ENCODE results near the gene NPAS4. TPM values are rescaled to one million over a fixed set of nuclear protein-coding genes. Genes with fewer than 3 reads are reported as not detected.

The NPAS4 gene
- total and polyA plus RNA-seq, 5 donors from 2014 or later: not detected

DNA sequence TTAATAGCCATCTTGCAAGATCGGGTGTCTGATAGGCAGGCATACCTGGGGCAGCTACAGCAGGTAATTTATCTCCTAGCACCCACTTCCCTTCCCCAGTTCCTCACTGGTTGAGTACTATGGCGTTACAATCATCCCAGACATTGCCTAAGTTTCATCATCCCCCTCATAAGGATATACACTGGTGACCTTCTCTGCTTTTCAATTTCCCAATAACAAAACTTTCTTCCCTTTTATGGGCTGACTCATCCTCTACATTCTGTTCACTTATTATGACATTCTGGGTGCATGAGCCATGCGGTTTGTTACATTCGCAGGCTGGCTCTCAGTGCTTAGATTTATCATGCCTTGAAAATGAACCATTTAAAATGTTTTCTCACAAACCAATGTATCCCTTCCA is 22.8 kb downstream of the NPAS4 start:
- ATAC-seq (ENCODE audit: low read depth in 2 of 2) (no peak), DNase-seq (no peak)
- H3K4me1 Mint-ChIP-seq: peaks cover 0 to 6% (median 1%) of the 10 kb centered on the region in 4 donors
- Histone ChIP-seq H3K27ac (ENCODE audit: insufficient read depth, low read length, poor library complexity, severe bottlenecking) (no peak overlapping the region), H3K27me3 (ENCODE audit: control insufficient read depth, insufficient read depth, low read length) (no peaks in the 10 kb centered on the region), H3K9me3 (ENCODE audit: control insufficient read depth in 2 of 2, low read length in 2 of 2) (peaks cover 8 to 13% of the 10 kb centered on the region in 2 experiments), H3K4me1 (ENCODE audit: control insufficient read depth, insufficient read depth, low read length, poor library complexity, severe bottlenecking) (no peaks in the 10 kb centered on the region), H3K36me3 (ENCODE audit: control insufficient read depth, insufficient read depth, low read length) (no peaks in the 10 kb centered on the region), H3K4me3 (ENCODE audit: low read depth, low read length) (no peak overlapping the region)
- H3K27ac Mint-ChIP-seq: no peak overlapping the region
- H3K4me3 Mint-ChIP-seq: peak overlapping the region in 1 of 4 donors; percentile 61
- peaks cover 0 to 12% (median 4%) of the 10 kb centered on the region in 7 donors for H3K9me3 Mint-ChIP-seq
- peaks cover 3% of the 10 kb centered on the region for H3K36me3 Mint-ChIP-seq
- H3K27me3 Mint-ChIP-seq: peaks cover 13% of the 10 kb centered on the region

DNA sequence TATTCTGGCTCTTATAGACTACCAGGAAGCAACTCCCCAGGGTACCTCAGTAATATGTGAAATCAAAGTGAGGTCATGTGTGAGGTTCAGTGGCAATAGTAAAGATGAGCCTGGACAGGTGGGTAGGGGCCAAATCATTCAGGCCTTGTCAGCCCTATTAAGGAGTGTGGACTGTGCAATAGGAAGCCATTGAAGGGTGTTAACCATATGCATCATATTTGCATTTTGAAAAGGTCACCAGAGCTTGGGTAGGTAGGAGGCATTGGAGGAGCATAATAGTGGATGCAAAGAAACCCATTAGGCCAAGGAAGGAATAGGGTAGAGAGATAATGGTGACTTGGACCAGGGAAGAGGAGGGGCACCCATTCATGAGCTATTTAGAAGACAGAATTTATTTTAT is 26.2 kb downstream of the NPAS4 start:
- Histone ChIP-seq H3K27me3 (ENCODE audit: control insufficient read depth, insufficient read depth, low read length) (no peaks in the 10 kb centered on the region), H3K4me3 (ENCODE audit: low read depth, low read length) (no peak overlapping the region), H3K27ac (ENCODE audit: insufficient read depth, low read length, poor library complexity, severe bottlenecking) (no peak overlapping the region), H3K36me3 (ENCODE audit: control insufficient read depth, insufficient read depth, low read length) (no peaks in the 10 kb centered on the region), H3K9me3 (ENCODE audit: control insufficient read depth in 2 of 2, low read length in 2 of 2) (peaks cover 8 to 13% of the 10 kb centered on the region in 2 experiments), H3K4me1 (ENCODE audit: control insufficient read depth, insufficient read depth, low read length, poor library complexity, severe bottlenecking) (no peaks in the 10 kb centered on the region)
- Mint-ChIP-seq H3K27ac (peak overlapping the region in 1 of 3 donors; percentile 82), H3K4me3 (no peak overlapping the region), H3K27me3 (peaks cover 13% of the 10 kb centered on the region), H3K36me3 (peaks cover 4% of the 10 kb centered on the region), H3K9me3 (peaks cover 0 to 10% (median 4%) of the 10 kb centered on the region in 7 donors), H3K4me1 (peaks cover 0 to under 1% (median 0%) of the 10 kb centered on the region in 4 donors)
- ATAC-seq (ENCODE audit: low read depth in 2 of 2) (no peak), DNase-seq (no peak)

GRCh38 chr11:66448523-66448922 is 27.7 kb downstream of the NPAS4 start:
- Mint-ChIP-seq H3K27ac (no peak overlapping the region), H3K27me3 (peaks cover 13% of the 10 kb centered on the region), H3K9me3 (peaks cover 0 to 6% (median 4%) of the 10 kb centered on the region in 7 donors), H3K4me1 (peaks cover 0 to 2% (median 0%) of the 10 kb centered on the region in 4 donors), H3K4me3 (no peak overlapping the region), H3K36me3 (peaks cover 4% of the 10 kb centered on the region)
- Histone ChIP-seq H3K27me3 (ENCODE audit: control insufficient read depth, insufficient read depth, low read length) (no peaks in the 10 kb centered on the region), H3K27ac (ENCODE audit: insufficient read depth, low read length, poor library complexity, severe bottlenecking) (no peak overlapping the region), H3K4me1 (ENCODE audit: control insufficient read depth, insufficient read depth, low read length, poor library complexity, severe bottlenecking) (no peaks in the 10 kb centered on the region), H3K4me3 (ENCODE audit: low read depth, low read length) (no peak overlapping the region), H3K36me3 (ENCODE audit: control insufficient read depth, insufficient read depth, low read length) (no peaks in the 10 kb centered on the region), H3K9me3 (ENCODE audit: control insufficient read depth in 2 of 2, low read length in 2 of 2) (peaks cover 1 to 2% of the 10 kb centered on the region in 2 experiments)
- DNase-seq (no peak), ATAC-seq (ENCODE audit: low read depth in 2 of 2) (no peak)

GRCh38 chr11:66450560-66450959 is 29.7 kb downstream of the NPAS4 start:
- Histone ChIP-seq H3K36me3 (ENCODE audit: control insufficient read depth, insufficient read depth, low read length) (no peaks in the 10 kb centered on the region), H3K9me3 (ENCODE audit: control insufficient read depth in 2 of 2, low read length in 2 of 2) (no peaks in the 10 kb centered on the region), H3K4me1 (ENCODE audit: control insufficient read depth, insufficient read depth, low read length, poor library complexity, severe bottlenecking) (no peaks in the 10 kb centered on the region), H3K27ac (ENCODE audit: insufficient read depth, low read length, poor library complexity, severe bottlenecking) (no peak overlapping the region), H3K27me3 (ENCODE audit: control insufficient read depth, insufficient read depth, low read length) (no peaks in the 10 kb centered on the region), H3K4me3 (ENCODE audit: low read depth, low read length) (no peak overlapping the region)
- peaks cover 4% of the 10 kb centered on the region for H3K36me3 Mint-ChIP-seq
- H3K4me3 Mint-ChIP-seq: no peak overlapping the region
- H3K27me3 Mint-ChIP-seq: peaks cover 15% of the 10 kb centered on the region
- H3K9me3 Mint-ChIP-seq: peaks cover 0 to 2% (median 0%) of the 10 kb centered on the region in 7 donors
- ATAC-seq (ENCODE audit: low read depth in 2 of 2) (no peak), DNase-seq (no peak)
- H3K4me1 Mint-ChIP-seq: peaks cover 0 to 19% (median 8%) of the 10 kb centered on the region in 4 donors
- no peak overlapping the region for H3K27ac Mint-ChIP-seq

- H3K9me3 Mint-ChIP-seq: peaks cover 0 to 2% (median 0%) of the 10 kb centered on the region in 7 donors
- no peaks in the 10 kb centered on the region for H3K4me1 ChIP-seq (ENCODE audit: control insufficient read depth, insufficient read depth, low read length, poor library complexity, severe bottlenecking)
- H3K4me1 Mint-ChIP-seq: peaks cover 0 to 19% (median 8%) of the 10 kb centered on the region in 4 donors
- H3K4me3 Mint-ChIP-seq: no peak overlapping the region
- peaks cover 4% of the 10 kb centered on the region for H3K36me3 Mint-ChIP-seq
- H3K27me3 ChIP-seq (ENCODE audit: control insufficient read depth, insufficient read depth, low read length): no peaks in the 10 kb centered on the region
- no peaks in the 10 kb centered on the region for H3K36me3 ChIP-seq (ENCODE audit: control insufficient read depth, insufficient read depth, low read length)
- H3K4me3 ChIP-seq (ENCODE audit: low read depth, low read length): no peak overlapping the region
- H3K27ac ChIP-seq (ENCODE audit: insufficient read depth, low read length, poor library complexity, severe bottlenecking): no peak overlapping the region
- H3K27me3 Mint-ChIP-seq: peaks cover 10% of the 10 kb centered on the region
- H3K27ac Mint-ChIP-seq: no peak overlapping the region
- no peaks in the 10 kb centered on the region for H3K9me3 ChIP-seq (ENCODE audit: control insufficient read depth in 2 of 2, low read length in 2 of 2)
- DNase-seq (no peak), ATAC-seq (ENCODE audit: low read depth in 2 of 2) (no peak)
Measured at GRCh38 chr11:66451663-66452062, 30.8 kb downstream of the NPAS4 start.

DNA sequence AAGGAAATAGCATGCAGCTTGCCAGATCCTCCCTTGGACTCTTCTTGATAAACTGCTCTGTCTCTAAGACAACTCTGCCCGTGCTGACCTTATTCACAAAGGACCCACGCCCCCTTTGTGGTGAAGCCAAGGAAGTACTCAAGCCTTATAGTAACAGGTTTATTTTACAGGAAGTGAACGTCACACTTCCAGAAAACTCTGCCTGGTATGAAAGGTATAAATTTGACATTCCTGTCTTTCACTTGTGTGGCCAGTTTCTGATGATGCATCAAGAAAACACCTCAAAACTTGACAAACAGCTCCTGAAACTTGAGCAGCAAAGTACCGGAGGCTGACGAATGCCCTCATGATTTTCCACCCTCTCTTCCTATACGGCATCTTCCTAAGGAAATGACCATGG is 33.4 kb downstream of the NPAS4 start:
- H3K4me1 Mint-ChIP-seq: peaks cover 0 to 19% (median 8%) of the 10 kb centered on the region in 4 donors
- H3K4me1 ChIP-seq (ENCODE audit: control insufficient read depth, insufficient read depth, low read length, poor library complexity, severe bottlenecking): no peaks in the 10 kb centered on the region
- peaks cover 4% of the 10 kb centered on the region for H3K36me3 Mint-ChIP-seq
- no peak overlapping the region for H3K27ac ChIP-seq (ENCODE audit: insufficient read depth, low read length, poor library complexity, severe bottlenecking)
- no peaks in the 10 kb centered on the region for H3K9me3 Mint-ChIP-seq
- H3K27me3 ChIP-seq (ENCODE audit: control insufficient read depth, insufficient read depth, low read length): no peaks in the 10 kb centered on the region
- no peak for ATAC-seq (ENCODE audit: low read depth in 2 of 2)
- no peaks in the 10 kb centered on the region for H3K36me3 ChIP-seq (ENCODE audit: control insufficient read depth, insufficient read depth, low read length)
- H3K27me3 Mint-ChIP-seq: peaks cover 10% of the 10 kb centered on the region
- no peak overlapping the region for H3K4me3 Mint-ChIP-seq
- no peak overlapping the region for H3K4me3 ChIP-seq (ENCODE audit: low read depth, low read length)
- DNase-seq: peak in 1 of 3 donors; percentile 38
- H3K27ac Mint-ChIP-seq: no peak overlapping the region
- no peaks in the 10 kb centered on the region for H3K9me3 ChIP-seq (ENCODE audit: control insufficient read depth in 2 of 2, low read length in 2 of 2)

- ATAC-seq (ENCODE audit: low read depth in 2 of 2): no peak
- H3K9me3 Mint-ChIP-seq: peaks cover 0 to 2% (median 0%) of the 10 kb centered on the region in 7 donors
Measured at GRCh38 chr11:66454828-66455227, 34.0 kb downstream of the NPAS4 start.

DNA sequence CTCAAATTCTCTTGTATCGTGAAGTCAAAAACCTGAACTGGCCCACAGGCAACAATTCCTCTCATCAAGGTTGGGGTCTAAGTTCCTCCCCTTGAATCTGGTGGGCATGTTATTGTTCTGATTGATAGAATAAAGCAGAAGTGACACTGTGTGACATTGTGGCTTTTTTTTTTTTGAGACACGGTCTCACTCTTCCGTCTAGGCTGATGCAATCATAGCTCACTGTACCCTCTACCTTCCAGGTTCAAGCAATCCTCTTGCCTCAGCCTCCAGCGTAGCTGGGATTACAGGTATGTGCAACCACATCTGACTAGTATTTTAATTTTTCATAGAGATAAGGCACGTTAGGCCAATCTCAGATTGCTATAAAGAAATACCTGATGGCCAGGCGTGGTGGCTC is 37.0 kb downstream of the NPAS4 start:
- no peak overlapping the region for H3K4me3 Mint-ChIP-seq
- ATAC-seq (ENCODE audit: low read depth in 2 of 2) (no peak), DNase-seq (no peak)
- Histone ChIP-seq H3K9me3 (ENCODE audit: control insufficient read depth in 2 of 2, low read length in 2 of 2) (no peaks in the 10 kb centered on the region), H3K4me1 (ENCODE audit: control insufficient read depth, insufficient read depth, low read length, poor library complexity, severe bottlenecking) (no peaks in the 10 kb centered on the region), H3K4me3 (ENCODE audit: low read depth, low read length) (no peak overlapping the region), H3K27me3 (ENCODE audit: control insufficient read depth, insufficient read depth, low read length) (no peaks in the 10 kb centered on the region), H3K36me3 (ENCODE audit: control insufficient read depth, insufficient read depth, low read length) (no peaks in the 10 kb centered on the region), H3K27ac (ENCODE audit: insufficient read depth, low read length, poor library complexity, severe bottlenecking) (no peak overlapping the region)
- no peak overlapping the region for H3K27ac Mint-ChIP-seq
- peaks cover 3% of the 10 kb centered on the region for H3K36me3 Mint-ChIP-seq
- peaks cover 10% of the 10 kb centered on the region for H3K27me3 Mint-ChIP-seq
- peaks cover 3 to 18% (median 8%) of the 10 kb centered on the region in 4 donors for H3K4me1 Mint-ChIP-seq
- peaks cover 0 to 4% (median 0%) of the 10 kb centered on the region in 7 donors for H3K9me3 Mint-ChIP-seq

More at GRCh38 chr11:66454828-66455227, 34.0 kb downstream of the NPAS4 start:
- Histone ChIP-seq H3K36me3 (ENCODE audit: control insufficient read depth, insufficient read depth, low read length) (no peaks in the 10 kb centered on the region), H3K4me3 (ENCODE audit: low read depth, low read length) (no peak overlapping the region), H3K27me3 (ENCODE audit: control insufficient read depth, insufficient read depth, low read length) (no peaks in the 10 kb centered on the region), H3K4me1 (ENCODE audit: control insufficient read depth, insufficient read depth, low read length, poor library complexity, severe bottlenecking) (no peaks in the 10 kb centered on the region), H3K27ac (ENCODE audit: insufficient read depth, low read length, poor library complexity, severe bottlenecking) (no peak overlapping the region), H3K9me3 (ENCODE audit: control insufficient read depth in 2 of 2, low read length in 2 of 2) (no peaks in the 10 kb centered on the region)
- no peak overlapping the region for H3K27ac Mint-ChIP-seq
- DNase-seq: no peak
- H3K4me3 Mint-ChIP-seq: peak overlapping the region in 1 of 4 donors; percentile 14
- H3K4me1 Mint-ChIP-seq: peaks cover 0 to 19% (median 8%) of the 10 kb centered on the region in 4 donors
- H3K27me3 Mint-ChIP-seq: peaks cover 10% of the 10 kb centered on the region
- peaks cover 4% of the 10 kb centered on the region for H3K36me3 Mint-ChIP-seq
